ENCODE measurements around the gene STX11.

- TF ChIP-seq CTCF (IDR thresholded peaks at IDR 0.05) (no peak), REST (IDR thresholded peaks at IDR 0.05; ENCODE audit: insufficient read depth in 1 of 2, low read depth in 2 of 2, low read length in 1 of 2) (no peak), SIN3A (IDR thresholded peaks at IDR 0.05; ENCODE audit: borderline replicate concordance, insufficient read depth, low read depth, low read length) (no peak)
Measured at GRCh38 chr6:144106206-144106605, 44.1 kb upstream of the STX11 start.

Data from Panc1 (cell line).